ENCODE data around the gene VWC2L.

The VWC2L gene

GRCh38 chr2:214624166-214624760, 213.4 kb downstream of the VWC2L start:
- no peak overlapping the region for H3K4me3 ChIP-seq (ENCODE audit: low read length)
- H3K36me3 ChIP-seq (ENCODE audit: control insufficient read depth, low read length) = no peaks in the 10 kb centered on the region
- no peak overlapping the region for H3K4me2 ChIP-seq (ENCODE audit: low read length)
- no peaks in the 10 kb centered on the region for H3K9me3 ChIP-seq (ENCODE audit: control insufficient read depth, insufficient read depth, low read length)
- TF ChIP-seq CTCF (IDR thresholded peaks at IDR 0.05; ENCODE audit: low read depth, low read length, poor library complexity, severe bottlenecking) (no peak), EZH2phosphoT487 (IDR thresholded peaks at IDR 0.05; ENCODE audit: borderline replicate concordance, low read length) (no peak)
- no peaks in the 10 kb centered on the region for H3K4me1 ChIP-seq (ENCODE audit: control insufficient read depth, low read length)
- no peaks in the 10 kb centered on the region for H3K9me2 ChIP-seq (replicated peaks; ENCODE audit: control insufficient read depth, low read length)
- no peak overlapping the region for H3K27ac ChIP-seq (ENCODE audit: low read depth, low read length)
- H3F3A ChIP-seq (ENCODE audit: control insufficient read depth, insufficient read depth) = no peaks in the 10 kb centered on the region
- no peaks in the 10 kb centered on the region for H4K20me1 ChIP-seq (ENCODE audit: control insufficient read depth, insufficient read depth, low read depth, low read length)
- no peaks in the 10 kb centered on the region for H3K27me3 ChIP-seq (ENCODE audit: control insufficient read depth, low read length)
- H3K79me2 ChIP-seq (ENCODE audit: control insufficient read depth, low read length) = no peaks in the 10 kb centered on the region

GRCh38 chr2:214628091-214628490, 217.2 kb downstream of the VWC2L start:
- Histone ChIP-seq H3K9me2 (replicated peaks; ENCODE audit: control insufficient read depth, low read length) (no peaks in the 10 kb centered on the region), H3K4me1 (ENCODE audit: control insufficient read depth, low read length) (no peaks in the 10 kb centered on the region), H3K27me3 (ENCODE audit: control insufficient read depth, low read length) (no peaks in the 10 kb centered on the region), H3K27ac (ENCODE audit: low read depth, low read length) (no peak overlapping the region), H4K20me1 (ENCODE audit: control insufficient read depth, insufficient read depth, low read depth, low read length) (no peaks in the 10 kb centered on the region), H3K36me3 (ENCODE audit: control insufficient read depth, low read length) (no peaks in the 10 kb centered on the region), H3K79me2 (ENCODE audit: control insufficient read depth, low read length) (no peaks in the 10 kb centered on the region), H3K9me3 (ENCODE audit: control insufficient read depth, insufficient read depth, low read length) (no peaks in the 10 kb centered on the region), H3F3A (ENCODE audit: control insufficient read depth, insufficient read depth) (no peaks in the 10 kb centered on the region), H3K4me2 (ENCODE audit: low read length) (no peak overlapping the region), H3K4me3 (ENCODE audit: low read length) (no peak overlapping the region)
- TF ChIP-seq CTCF (IDR thresholded peaks at IDR 0.05; ENCODE audit: low read depth, low read length, poor library complexity, severe bottlenecking) = no peak
- no peak for TF ChIP-seq EZH2phosphoT487 (IDR thresholded peaks at IDR 0.05; ENCODE audit: borderline replicate concordance, low read length)
